Activated T-cell treated with anti-CD3 and anti-CD28 coated beads for 1 hour (primary cell): ENCODE data around the gene KIAA0040.
"Not testable (repeated sequence)": the region's sequence is repeated elsewhere in the genome, so short reads cannot be mapped to it uniquely, and the experiment has no call there.

Experiments used
- DNase-seq: peaks from one replicate; pipeline ENCODE4 v3.0.0-alpha.2; 2020; ENCODE audit warnings: low read depth

Gene KIAA0040

DNA sequence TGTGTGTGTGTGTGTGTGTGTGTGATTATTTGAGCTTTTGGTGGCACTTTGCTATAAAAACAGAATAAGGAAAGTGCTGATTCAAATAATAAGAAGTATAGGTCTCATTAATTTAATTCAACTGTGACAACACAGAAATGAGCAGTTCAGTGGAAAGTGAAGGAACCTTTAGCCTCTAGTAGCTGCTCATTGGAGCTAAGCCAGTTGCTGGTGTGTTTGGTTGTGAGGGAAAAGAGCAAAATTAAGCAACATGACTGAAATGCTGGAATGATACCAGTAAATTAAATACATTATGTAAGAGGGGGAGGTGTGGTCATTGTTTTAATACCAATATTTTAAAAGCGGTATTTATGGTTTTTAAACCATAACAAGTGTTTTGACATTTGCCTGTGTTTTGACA, 55.2 kb downstream of the KIAA0040 start:
- DNase-seq = no peak

DNA sequence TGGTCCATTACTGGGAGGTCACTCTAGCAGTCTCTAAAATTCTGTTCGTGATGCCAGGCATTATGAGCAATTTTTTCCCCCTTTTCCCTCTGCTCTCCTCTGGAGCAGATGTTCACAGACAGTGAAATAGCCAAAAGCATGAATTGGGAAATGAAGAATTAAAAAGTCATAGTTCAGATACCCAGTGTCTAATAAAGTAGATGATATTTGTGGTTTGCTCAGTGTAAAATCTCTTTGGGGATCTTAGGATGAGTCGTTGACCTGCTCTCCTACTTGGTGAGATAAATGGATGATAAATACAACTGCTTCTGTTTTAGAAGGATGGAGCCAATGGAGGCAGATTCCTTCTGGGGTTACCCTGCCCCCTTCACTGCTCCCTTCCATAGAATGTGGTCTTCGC, 56.3 kb downstream of the KIAA0040 start:
- DNase-seq = no peak

DNA sequence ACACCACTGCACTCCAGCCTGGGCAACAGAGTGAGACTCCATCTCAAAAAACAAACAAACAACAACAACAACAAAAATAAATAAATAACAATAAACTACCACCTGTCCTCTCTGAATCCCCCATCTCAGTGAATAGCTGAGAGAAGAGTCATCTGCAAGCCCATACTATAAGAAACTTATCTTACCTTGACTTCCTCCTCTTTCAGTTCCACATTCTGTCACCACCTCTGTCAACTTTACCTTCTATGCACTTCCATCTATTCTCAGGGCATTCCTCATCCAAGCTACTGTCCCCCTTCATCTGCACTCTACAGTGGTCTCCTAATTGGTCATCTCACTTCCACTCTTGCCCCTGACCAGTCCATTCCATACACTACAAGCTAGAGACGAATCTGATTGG, 58.1 kb downstream of the KIAA0040 start:
- no peak for DNase-seq

DNA sequence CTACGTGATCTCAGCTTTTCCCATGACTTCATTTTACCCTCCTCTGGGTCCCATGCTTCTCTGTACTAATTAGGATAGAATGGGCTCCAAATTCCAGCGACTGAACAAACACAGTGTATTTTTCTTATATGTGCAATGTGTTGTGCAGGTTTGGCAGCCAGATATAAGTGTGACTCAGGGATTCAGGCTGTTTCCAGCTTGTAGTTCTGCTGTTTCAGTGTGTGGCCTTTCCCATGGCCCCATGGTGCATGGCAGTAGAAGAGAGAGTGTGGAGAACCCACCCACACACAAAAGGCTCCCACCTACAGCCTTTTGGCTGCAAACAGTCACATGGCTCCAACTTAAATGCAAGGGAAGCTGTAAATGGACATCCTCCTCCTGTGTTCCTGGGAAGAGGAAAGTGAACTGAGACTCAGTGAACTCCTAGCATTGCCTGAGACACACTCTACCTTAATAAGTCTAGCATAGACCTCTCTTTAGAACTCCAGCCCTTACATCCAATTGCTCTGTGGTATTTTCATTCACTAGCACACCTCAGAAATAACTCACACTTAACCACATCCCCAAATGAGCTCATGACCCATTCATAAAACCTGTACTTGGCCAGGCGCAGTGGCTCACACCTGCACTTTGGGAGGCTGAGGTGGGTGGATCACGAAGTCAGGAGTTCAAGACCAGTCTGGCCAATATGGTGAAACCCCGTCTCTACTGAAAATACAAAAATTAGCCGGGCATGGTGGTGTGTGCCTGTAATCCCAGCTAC, 58.7 kb downstream of the KIAA0040 start:
- no peak for DNase-seq

DNA sequence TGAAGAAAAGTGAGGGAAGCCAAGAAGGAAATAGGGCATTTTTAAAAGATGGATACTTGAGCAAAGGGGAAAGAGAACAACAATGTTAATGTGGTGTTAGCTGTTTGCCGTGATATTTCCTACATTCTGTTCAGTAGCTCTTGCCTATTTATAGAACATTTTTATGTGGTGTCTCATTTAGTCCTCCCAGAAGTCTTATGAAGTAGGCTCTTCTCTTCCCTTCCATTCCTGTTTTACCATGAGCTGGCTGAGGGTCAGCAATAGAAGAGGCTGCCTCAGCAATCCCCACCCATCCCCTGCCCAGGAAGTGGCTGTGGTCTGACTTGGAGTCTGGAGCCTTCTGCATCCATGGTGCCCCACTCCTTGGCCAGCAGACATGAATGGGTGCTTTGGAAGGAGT, 60.1 kb downstream of the KIAA0040 start:
- DNase-seq = no peak

DNA sequence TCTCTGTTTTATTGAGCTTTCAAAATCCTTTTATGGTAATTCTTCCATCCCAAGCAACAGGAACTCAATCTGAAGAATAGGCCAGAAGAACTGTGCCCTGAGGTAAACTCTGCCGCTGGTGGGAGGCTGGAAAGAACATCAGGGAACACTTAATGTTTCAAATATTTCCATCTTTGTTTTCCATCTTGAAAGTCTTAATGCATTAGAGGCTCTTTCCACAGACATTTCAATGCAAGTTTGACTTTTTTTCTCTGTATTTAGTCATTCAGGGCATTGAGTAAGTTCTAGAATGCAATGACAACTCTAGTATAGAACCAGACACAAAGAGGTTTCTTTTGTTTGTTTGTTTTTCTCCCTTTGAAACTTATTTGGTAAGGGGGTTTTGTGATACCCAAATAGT, 61.5 kb downstream of the KIAA0040 start:
- DNase-seq = no peak

DNA sequence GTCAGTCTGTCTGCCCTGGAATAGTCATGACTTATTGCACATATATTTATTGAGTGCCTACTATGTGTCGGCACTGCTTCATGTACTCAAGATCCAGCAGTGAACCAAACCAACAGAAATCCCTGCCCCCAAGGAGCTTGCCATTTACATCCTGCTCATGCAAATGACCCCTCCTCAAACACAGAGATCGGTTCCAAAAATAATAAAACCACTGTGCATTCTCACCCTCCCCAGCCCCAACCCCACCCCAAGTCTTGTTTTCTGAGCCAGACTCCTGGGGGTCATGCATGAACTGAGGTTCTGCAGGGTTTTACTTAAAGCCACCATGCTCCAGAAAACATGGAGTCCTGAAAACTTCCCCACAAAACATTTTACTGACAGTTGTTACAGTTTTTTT, 61.9 kb downstream of the KIAA0040 start:
- DNase-seq = no peak

DNA sequence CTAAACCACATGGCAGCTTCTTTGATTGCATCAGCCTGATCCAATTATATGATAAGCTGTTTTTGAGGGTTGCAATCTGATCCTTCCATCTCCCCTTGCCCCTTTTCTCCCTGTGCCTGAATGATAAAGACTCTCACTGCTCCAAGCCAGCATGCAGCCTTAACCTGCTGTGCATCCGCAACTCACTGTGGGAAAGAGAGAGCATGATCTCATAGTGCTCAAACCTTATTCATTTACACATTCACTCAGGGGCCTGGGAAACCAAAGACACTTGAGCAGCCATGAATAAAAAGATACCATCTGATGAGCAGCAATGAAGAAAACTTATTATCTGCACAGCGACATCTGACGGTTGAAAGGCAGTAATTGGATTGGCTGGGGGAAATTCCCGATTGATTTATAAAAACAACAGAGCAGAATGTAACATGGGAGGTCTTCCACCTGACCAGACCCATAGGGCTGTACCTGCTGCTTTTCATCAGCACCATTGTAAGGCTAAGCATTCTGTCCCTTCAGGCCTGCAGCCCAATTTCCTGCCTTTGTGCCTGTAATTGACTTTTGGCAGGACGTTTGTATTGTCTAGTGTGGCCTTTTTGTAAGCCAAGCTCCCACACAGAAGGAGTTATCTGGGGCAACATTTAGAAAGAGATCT, 62.5 kb downstream of the KIAA0040 start:
- DNase-seq = no peak

DNA sequence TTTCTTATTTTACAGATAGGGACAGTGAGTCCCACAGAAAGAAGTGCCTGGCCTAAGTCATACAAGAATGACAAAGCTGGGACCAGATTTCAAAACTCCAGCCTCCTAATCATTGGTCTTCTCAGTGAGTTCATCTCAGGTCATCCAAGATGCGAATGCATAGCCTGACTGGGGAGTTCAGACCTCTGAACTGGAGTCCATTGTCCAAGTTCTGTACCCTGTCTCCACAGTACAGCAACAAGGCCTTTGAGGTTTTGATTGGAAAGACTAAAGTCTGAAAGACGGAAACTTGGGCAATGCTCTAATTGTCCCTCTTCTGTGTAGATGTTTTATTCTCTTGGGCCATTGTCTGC, 63.0 kb downstream of the KIAA0040 start:
- DNase-seq = no peak

DNA sequence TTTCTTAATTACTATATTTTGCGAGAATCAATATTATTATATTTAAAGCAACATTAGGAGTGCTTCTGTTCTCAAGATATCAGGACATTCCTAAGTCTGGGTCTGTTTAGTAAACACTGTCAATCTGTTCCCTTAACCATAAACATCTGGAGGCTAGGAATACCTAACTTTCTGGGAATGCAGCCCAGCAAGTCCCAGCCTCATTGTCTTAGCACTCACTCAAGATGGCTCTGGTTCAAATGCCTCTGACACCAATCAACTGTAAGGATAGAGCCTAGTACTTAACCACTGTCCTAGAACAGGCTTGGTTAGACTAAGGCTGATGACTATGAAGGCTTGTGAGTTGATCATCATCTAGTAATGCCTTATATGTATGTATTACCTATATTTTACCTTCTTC, 63.4 kb downstream of the KIAA0040 start:
- no peak for DNase-seq

DNA sequence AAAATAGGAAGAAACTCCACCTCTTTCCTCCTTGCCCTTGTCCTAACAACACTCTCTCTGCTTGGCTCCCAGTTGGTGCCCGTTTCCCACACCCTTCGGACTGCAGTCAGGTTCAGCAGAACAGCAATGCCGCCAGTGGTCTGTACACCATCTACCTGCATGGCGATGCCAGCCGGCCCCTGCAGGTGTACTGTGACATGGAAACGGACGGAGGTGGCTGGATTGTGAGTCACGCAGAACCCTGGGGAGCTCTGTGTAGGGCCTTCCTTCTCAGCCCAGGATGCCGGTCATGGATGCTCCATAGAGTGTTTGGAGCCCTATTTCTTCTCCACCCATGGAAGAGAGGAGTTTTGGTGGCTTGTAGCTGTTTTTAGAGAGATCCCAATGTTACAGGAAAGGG, 64.1 kb downstream of the KIAA0040 start:
- no peak for DNase-seq

DNA sequence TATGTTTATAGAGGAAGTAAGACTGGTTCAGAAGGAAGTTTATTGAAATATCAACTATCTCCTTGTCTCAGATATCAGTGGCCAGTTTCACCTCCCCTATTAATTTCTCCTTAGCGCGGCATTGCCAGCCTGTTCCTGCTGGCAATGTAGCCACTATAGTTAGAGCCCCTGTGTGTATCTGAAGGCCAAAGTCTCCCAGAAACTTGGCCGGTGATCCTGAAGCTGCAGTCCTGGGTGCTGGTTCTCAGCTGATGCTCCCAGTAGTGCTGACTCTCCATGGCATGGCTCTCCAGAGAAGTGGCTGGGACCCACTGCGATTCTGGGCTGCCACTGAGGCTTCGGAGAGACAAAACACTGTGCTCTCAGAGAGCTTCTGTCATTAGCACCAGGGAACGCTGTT, 65.0 kb downstream of the KIAA0040 start:
- no peak for DNase-seq

DNA sequence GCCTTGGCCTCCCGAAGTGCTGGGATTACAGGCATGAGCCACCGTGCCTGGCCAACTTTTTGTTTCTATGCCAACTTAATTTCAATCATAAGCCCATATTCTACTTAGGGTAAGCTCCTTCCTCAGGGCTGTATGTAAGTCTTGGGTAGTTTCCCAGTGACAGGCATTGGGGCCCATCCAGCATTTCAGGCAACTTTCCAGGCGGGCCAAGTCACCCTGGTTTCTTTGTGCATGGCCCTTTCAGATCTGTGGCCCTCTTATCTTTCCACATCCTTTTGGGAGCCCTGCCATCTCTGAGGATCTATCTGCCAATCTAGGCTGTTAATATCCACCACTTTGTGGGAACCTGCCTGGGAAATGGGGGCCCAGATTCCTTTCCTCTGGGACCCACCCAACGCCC, 66.2 kb downstream of the KIAA0040 start:
- no peak for DNase-seq

DNA sequence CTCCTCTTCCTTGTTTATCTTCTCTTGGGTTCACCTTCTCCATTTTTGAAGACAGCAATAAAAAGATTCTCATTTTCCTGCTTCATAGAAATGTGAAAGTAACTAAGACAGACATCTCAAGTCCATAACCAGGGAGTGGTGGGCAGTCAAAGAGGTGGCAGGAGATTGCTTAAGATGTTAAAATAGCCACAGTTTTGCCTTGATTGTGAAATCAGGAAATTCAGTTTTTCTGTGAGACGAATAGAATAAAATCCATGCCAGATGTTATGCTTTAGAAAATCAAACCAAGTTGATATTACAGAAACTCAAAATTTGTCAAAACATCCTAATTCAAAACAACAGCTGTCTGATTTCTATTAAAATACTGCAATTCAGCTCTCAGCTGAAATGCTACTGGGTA, 67.7 kb downstream of the KIAA0040 start:
- DNase-seq = no peak

DNA sequence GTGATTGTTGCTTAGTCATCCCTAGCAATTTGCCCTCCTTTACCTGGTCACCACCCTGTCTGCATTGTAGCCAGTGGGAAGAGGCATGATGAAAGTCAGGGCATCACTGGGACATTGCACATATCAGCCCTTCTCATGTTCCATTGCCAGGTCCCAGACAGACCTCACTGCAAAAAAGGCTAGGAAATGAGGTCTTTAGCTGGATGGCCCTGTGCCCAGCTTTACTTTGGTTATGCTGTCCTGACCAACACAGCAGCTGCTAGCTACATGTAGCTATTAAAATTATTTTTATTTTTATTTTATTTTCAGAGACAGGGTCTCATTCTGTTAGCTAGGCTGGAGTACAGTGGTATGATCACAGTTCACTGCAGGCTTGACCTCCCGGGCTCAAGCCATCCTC, 72.1 kb downstream of the KIAA0040 start:
- no peak for DNase-seq

DNA sequence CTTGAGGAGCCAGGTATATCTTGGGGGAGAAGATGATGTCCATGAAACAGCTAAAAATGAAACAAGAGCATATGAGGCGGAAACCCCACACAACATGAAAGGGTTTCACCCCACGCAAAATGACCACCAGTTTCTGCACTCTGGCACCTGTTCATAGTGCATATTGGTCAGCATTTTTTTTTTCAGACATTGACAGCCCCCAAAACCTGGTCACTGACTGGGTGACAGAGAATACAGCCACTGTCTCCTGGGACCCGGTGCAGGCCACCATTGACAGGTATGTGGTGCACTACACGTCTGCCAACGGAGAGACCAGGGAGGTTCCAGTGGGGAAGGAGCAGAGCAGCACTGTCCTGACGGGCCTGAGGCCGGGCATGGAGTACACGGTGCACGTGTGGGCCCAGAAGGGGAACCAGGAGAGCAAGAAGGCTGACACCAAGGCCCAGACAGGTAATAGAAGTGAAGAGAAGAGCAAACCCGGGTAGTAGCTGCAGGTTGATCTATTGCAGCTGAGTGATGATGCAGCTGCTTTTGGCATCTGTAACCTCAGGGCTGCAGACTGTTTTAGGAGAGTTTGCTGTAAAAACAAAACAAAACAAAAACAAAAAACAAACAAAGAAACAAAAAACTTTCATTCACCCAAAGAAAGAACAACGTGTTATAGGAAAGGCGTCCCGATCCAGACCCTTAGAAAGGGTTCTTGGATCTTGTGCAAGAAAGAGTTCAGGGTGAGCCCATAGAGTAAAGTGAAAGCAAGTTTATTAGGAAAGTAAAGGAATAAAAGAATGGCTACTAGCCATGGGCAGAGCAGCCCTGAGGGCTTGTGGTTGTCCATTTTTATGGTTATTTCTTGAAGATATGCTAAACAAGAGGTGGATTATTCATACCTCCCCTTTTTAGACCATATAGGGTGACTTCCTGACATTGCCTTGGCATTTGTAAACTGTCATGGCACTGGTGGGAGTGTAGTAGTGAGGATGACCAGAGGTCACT, 73.9 kb downstream of the KIAA0040 start:
- no peak for DNase-seq

DNA sequence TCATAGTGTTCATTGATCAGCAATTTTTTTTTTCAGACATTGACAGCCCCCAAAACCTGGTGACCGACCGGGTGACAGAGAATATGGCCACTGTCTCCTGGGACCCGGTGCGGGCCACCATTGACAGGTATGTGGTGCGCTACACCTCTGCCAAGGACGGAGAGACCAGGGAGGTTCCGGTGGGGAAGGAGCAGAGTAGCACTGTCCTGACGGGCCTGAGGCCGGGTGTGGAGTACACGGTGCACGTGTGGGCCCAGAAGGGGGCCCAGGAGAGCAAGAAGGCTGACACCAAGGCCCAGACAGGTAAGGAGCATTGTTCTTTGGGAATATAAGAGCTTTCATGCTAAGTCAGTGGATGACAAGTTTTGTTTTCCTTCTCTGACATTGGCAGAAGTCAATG, 75.7 kb downstream of the KIAA0040 start:
- DNase-seq = no peak

DNA sequence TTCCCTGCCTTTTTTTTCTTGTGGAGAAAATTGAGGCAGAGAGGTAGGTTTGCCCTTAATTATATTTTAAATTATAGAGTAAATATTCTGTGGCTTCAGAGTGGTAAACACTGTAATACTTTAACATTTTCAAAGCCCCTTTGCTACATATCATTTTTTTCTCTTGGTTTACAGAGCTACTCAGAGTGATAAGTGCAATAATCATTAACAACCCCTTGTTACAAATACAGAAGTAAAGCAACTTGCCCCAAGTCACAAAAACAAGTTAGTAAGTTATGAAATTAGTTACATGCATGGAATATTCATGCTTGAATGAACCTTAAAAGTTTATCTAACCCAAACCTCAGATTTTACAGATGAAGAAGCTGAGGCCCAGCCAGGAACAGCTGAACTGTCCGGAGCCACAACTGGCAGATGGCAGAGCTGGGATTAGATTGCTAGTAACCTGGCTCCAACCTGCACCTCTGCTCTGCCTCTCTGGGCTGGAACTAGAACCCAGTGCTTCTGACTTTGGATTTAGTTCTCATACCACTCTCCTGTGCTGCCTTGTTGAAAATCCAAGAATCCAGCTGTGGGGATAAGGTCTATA, 76.3 kb downstream of the KIAA0040 start:
- DNase-seq = no peak

DNA sequence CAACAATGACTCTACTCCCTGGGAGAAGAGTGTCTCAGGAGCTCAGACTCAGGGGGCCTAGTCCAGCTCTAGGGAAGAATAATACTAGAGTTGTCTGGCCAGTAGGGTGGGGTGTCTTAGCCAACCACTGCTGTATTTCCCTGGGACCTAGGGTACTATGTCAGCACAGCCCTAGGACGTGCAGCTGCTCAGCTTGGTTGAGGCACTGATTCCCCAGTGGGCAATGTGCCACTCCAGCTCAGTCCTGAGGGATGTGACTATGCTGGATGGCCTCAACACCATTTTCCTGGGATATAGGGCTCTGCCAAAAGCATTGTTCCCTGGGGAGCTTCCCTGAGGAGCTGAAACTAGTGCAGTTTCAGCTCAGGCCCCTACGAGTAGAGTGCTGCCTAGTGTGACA, 77.6 kb downstream of the KIAA0040 start:
- no peak for DNase-seq

DNA sequence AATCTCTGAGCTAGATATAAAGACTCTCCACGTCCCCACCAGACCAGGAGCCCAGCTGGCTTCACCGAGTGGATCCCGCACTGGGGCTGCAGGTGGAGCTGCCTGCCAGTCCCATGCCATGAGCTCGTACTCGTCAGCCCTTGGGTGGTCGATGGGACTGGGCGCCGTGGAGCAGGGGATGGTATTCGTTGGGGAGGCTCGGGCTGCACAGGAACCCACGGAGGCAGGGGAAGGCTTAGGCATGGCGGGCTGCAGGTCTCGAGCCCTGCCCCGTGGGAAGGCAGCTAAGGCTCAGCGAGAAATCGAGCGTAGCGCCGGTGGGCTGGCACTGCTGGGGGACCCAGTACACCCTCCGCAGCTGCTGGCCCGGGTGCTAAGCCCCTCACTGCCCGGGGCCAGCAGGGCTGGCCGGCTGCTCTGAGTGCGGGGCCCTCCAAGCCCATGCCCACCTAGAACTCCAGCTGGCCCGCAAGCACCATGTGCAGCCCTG, 84.2 kb downstream of the KIAA0040 start:
- not testable (repeated sequence) for DNase-seq
